ENCODE results near the gene ADGRF3. TPM values are rescaled to one million over a fixed set of nuclear protein-coding genes. Genes with fewer than 3 reads are reported as not detected.

The ADGRF3 gene
- total and polyA plus RNA-seq, 10 of the 15 experiments (the other 5 are each of a cell fraction or from before 2014, with no cell fraction given): 0.03 to 3.1 (median 0.84) TPM

- ChIA-PET CTCF (no interaction called here), RAD21 (ENCODE audit: unreplicated experiment) (interaction anchor here (0.6 kb wide), 1 partner anchor 536 kb away, joined by 4 read pairs; no protein-coding TSS in a partner anchor), SMC1A (ENCODE audit: uncharacterized antibody, unreplicated experiment) (interaction anchor here (1.1 to 3.0 kb wide), 3 partner anchors 29 to 55 kb away, joined by 3 to 10 read pairs (median 8); no protein-coding TSS in a partner anchor), POLR2A (interaction anchor here (0.8 to 2.7 kb wide), 2 partner anchors 54 to 60 kb away, joined by 3 to 24 read pairs; partner anchors contain the start of genes HADHA and HADHB)
- Histone ChIP-seq H3K27ac (ENCODE audit: control insufficient read depth, insufficient read depth) (no peak overlapping the region), H3K36me3 (ENCODE audit: control insufficient read depth in 2 of 2, insufficient read depth in 2 of 2, low read length in 1 of 2) (no peaks in the 10 kb centered on the region), H3K4me1 (ENCODE audit: control insufficient read depth, insufficient read depth, low read length) (peaks cover 4% of the 10 kb centered on the region; the same call in 1 of the 2 replicates), H3K27me3 (replicated peaks in 1 of 2; ENCODE audit: control insufficient read depth in 2 of 2, insufficient read depth in 2 of 2, low read length in 1 of 2) (no peaks in the 10 kb centered on the region), H3K9ac (ENCODE audit: control insufficient read depth, insufficient read depth, low read length) (0 out of 2 replicates have a peak overlapping the region, but pooled peaks have one; percentile 58), H3K4me2 (ENCODE audit: control insufficient read depth, insufficient read depth) (peak overlapping the region; percentile 96), H3K9me3 (replicated peaks; ENCODE audit: control insufficient read depth, insufficient read depth, low read length) (no peaks in the 10 kb centered on the region), H3K79me2 (ENCODE audit: control insufficient read depth, insufficient read depth, low read length) (no peaks in the 10 kb centered on the region), H2AFZ (ENCODE audit: control insufficient read depth, low read depth, low read length) (peak overlapping the region; percentile 78), H3K4me3 (peak overlapping the region; percentile 57; the same call in 1 of the 2 replicates), H4K20me1 (ENCODE audit: control insufficient read depth, insufficient read depth) (no peaks in the 10 kb centered on the region)
- DNase-seq (ENCODE audit: low read depth, low spot score): no peak
- no peak for FAIRE-seq
- ATAC-seq: no peak
- TF ChIP-seq SKIL (IDR thresholded peaks at IDR 0.05; ENCODE audit: low read depth, poor library complexity, severe bottlenecking) (no peak), RFX5 (IDR thresholded peaks at IDR 0.05; ENCODE audit: low read depth, low read length) (no peak), NFYA (IDR thresholded peaks at IDR 0.05; ENCODE audit: borderline replicate concordance, low read depth, low read length) (no peak), RCOR1 (conservative IDR thresholded peaks at IDR 0.05; ENCODE audit: low read depth, low read length) (no peak), MLLT1 (IDR thresholded peaks at IDR 0.05) (no peak), CBX5 (IDR thresholded peaks at IDR 0.05; ENCODE audit: low read depth) (no peak), ZBTB33 (IDR thresholded peaks at IDR 0.05) (no peak), BMI1 (IDR thresholded peaks at IDR 0.05; ENCODE audit: borderline replicate concordance) (no peak), SUZ12 (IDR thresholded peaks at IDR 0.05; ENCODE audit: unreplicated experiment) (no peak), CTCF (IDR thresholded peaks at IDR 0.05 in 2 of 3, conservative IDR thresholded peaks at IDR 0.05 in 1 of 3; ENCODE audit: control insufficient read depth in 2 of 3, extremely low read depth in 1 of 3, insufficient read depth in 1 of 3, low read depth in 3 of 3, low read length in 3 of 3) (no peak), TARDBP (IDR thresholded peaks at IDR 0.05; ENCODE audit: borderline replicate concordance) (no peak), JUNB (IDR thresholded peaks at IDR 0.05) (no peak)
- in situ Hi-C loops (cut with MboI) (no loop called here), intact Hi-C loops (cut with micrococcal nuclease; ENCODE audit: unreplicated experiment) (no loop called here)
- WGBS (ENCODE audit: insufficient coverage, insufficient replicate concordance, low lambda C conversion rate, missing lambda C conversion rate): 75% methylated on average over 17 of the region's 17 CpGs
- no TSS peak for BruUV-seq (replicated peaks)
These were observed 48.3 kb downstream of the ADGRF3 start for GRCh38 chr2:26298286-26298637.

Measured in GM12878 (cell line).